MM.1S (cell line): Measurements from ENCODE around the gene GALNT9.

Experiments used
- EZH2 ChIP-seq: fragments of 300-600 bp; sonication (generic); optimal IDR thresholded peaks from 2 replicates; pipeline ENCODE3; 2017; ENCODE audit warnings: low read depth, mild to moderate bottlenecking, antibody characterized with exemption, low read length, mixed read lengths
- TF ChIP-seq, protein P1 (sequence below): fragments of 300-600 bp; sonication (generic); IDR thresholded peaks from 2 replicates; pipeline ENCODE4 v1.5.1; 2016; ENCODE audit warnings: antibody characterized with exemption, low read length, mixed read lengths

DNA sequence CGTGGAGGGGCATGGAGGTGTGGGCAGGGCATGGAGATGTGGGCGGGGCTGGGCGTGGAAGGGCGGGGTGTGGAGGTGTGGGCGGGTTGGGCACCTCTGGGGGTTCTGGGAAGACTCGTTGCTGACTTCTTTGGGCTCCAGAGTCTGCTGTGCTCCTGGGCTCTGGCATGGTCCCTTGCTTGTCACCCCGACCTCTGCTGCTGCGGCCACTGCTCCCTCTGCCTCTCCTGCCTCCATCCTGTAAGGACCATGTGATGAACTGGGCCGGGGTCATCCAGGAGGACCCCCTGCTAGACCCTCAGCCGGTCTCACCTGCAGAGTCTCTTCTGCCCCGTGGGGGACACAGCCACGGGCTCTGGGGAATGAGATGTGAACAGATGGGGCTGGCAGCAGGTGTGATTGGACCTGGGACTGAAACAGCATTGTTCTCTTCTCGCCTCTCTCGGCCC, 169.8 kb downstream of the GALNT9 start:
- TF ChIP-seq, protein P1, sequence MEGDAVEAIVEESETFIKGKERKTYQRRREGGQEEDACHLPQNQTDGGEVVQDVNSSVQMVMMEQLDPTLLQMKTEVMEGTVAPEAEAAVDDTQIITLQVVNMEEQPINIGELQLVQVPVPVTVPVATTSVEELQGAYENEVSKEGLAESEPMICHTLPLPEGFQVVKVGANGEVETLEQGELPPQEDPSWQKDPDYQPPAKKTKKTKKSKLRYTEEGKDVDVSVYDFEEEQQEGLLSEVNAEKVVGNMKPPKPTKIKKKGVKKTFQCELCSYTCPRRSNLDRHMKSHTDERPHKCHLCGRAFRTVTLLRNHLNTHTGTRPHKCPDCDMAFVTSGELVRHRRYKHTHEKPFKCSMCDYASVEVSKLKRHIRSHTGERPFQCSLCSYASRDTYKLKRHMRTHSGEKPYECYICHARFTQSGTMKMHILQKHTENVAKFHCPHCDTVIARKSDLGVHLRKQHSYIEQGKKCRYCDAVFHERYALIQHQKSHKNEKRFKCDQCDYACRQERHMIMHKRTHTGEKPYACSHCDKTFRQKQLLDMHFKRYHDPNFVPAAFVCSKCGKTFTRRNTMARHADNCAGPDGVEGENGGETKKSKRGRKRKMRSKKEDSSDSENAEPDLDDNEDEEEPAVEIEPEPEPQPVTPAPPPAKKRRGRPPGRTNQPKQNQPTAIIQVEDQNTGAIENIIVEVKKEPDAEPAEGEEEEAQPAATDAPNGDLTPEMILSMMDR = no peak
- no peak for TF ChIP-seq EZH2
